ENCODE data around the gene AICDA.

The AICDA gene

GRCh38 chr12:8648576-8649205 lies 36.0 kb upstream of the AICDA start:
- no peaks in the 10 kb centered on the region for H3K36me3 ChIP-seq (ENCODE audit: control insufficient read depth, insufficient read depth, low read length)
- H3K9me3 ChIP-seq (ENCODE audit: control insufficient read depth, low read length), result no peaks in the 10 kb centered on the region
- TF ChIP-seq CTCF (IDR thresholded peaks at IDR 0.05), result no peak
- H3K27me3 ChIP-seq (ENCODE audit: control insufficient read depth, insufficient read depth, low read length), result no peaks in the 10 kb centered on the region
- no peaks in the 10 kb centered on the region for H3K4me1 ChIP-seq
- H2AFZ ChIP-seq, result no peak overlapping the region
- H3K4me3 ChIP-seq (ENCODE audit: low read depth, low read length), result no peak overlapping the region
- H3K9ac ChIP-seq, result no peak overlapping the region
- H3K27ac ChIP-seq, result no peak overlapping the region
- H3K79me2 ChIP-seq, result no peaks in the 10 kb centered on the region
- no peak overlapping the region for H3K4me2 ChIP-seq (ENCODE audit: low read length)

GRCh38 chr12:8647968-8648367 lies 35.3 kb upstream of the AICDA start:
- Histone ChIP-seq H3K4me1 (no peaks in the 10 kb centered on the region), H3K79me2 (no peaks in the 10 kb centered on the region), H2AFZ (no peak overlapping the region), H3K27me3 (ENCODE audit: control insufficient read depth, insufficient read depth, low read length) (no peaks in the 10 kb centered on the region), H3K27ac (no peak overlapping the region), H3K36me3 (ENCODE audit: control insufficient read depth, insufficient read depth, low read length) (no peaks in the 10 kb centered on the region), H3K4me3 (ENCODE audit: low read depth, low read length) (no peak overlapping the region), H3K9me3 (ENCODE audit: control insufficient read depth, low read length) (no peaks in the 10 kb centered on the region), H3K4me2 (ENCODE audit: low read length) (no peak overlapping the region), H3K9ac (no peak overlapping the region)
- no peak for TF ChIP-seq CTCF (IDR thresholded peaks at IDR 0.05)

GRCh38 chr12:8644345-8645248 lies 31.9 kb upstream of the AICDA start:
- Histone ChIP-seq H3K4me3 (ENCODE audit: low read depth, low read length) (no peak overlapping the region), H3K9ac (no peak overlapping the region), H3K79me2 (no peaks in the 10 kb centered on the region), H3K9me3 (ENCODE audit: control insufficient read depth, low read length) (no peaks in the 10 kb centered on the region), H2AFZ (peak overlapping the region; percentile 45), H3K36me3 (ENCODE audit: control insufficient read depth, insufficient read depth, low read length) (no peaks in the 10 kb centered on the region), H3K4me2 (ENCODE audit: low read length) (no peak overlapping the region), H3K4me1 (no peaks in the 10 kb centered on the region), H3K27ac (no peak overlapping the region), H3K27me3 (ENCODE audit: control insufficient read depth, insufficient read depth, low read length) (no peaks in the 10 kb centered on the region)
- no peak for TF ChIP-seq CTCF (IDR thresholded peaks at IDR 0.05)

GRCh38 chr12:8642775-8643174 lies 30.1 kb upstream of the AICDA start:
- H3K4me2 ChIP-seq (ENCODE audit: low read length), result no peak overlapping the region
- no peaks in the 10 kb centered on the region for H3K4me1 ChIP-seq
- no peaks in the 10 kb centered on the region for H3K79me2 ChIP-seq
- H3K27me3 ChIP-seq (ENCODE audit: control insufficient read depth, insufficient read depth, low read length), result no peaks in the 10 kb centered on the region
- no peaks in the 10 kb centered on the region for H3K9me3 ChIP-seq (ENCODE audit: control insufficient read depth, low read length)
- H3K4me3 ChIP-seq (ENCODE audit: low read depth, low read length), result no peak overlapping the region
- TF ChIP-seq CTCF (IDR thresholded peaks at IDR 0.05), result no peak
- H3K36me3 ChIP-seq (ENCODE audit: control insufficient read depth, insufficient read depth, low read length), result no peaks in the 10 kb centered on the region
- no peak overlapping the region for H3K27ac ChIP-seq
- H2AFZ ChIP-seq, result no peak overlapping the region
- H3K9ac ChIP-seq, result no peak overlapping the region

All from parathyroid adenoma (tissue), 2 donors.